Right lobe of liver (tissue), 4 donors: ENCODE results near the gene CYP2E1.

ENCODE experiments used
- POLR2A ChIP-seq: fragments of 450-650 bp; IDR thresholded peaks from one replicate; pipeline ENCODE4 v1.6.1; 2017; ENCODE audit warnings: antibody characterized with exemption, mild to moderate bottlenecking
- TF ChIP-seq, protein P1 (sequence below), 4 donors: fragments of 200-600 bp in 3 of 4; fragments of 450-650 bp in 1 of 4; IDR thresholded peaks; one replicate each; pipeline versions ENCODE4 v1.5.1 to v1.8.0; 2016 to 2022; ENCODE audit warnings: antibody characterized with exemption in 4 of 4, mild to moderate bottlenecking in 2 of 4
- donor health status: DM: no; HTN: no; CAD: no.
- donor health status: DM: no; HTN: no; CAD: no.
- donor health status: DM: no; HTN: yes; CAD: no.

DNA sequence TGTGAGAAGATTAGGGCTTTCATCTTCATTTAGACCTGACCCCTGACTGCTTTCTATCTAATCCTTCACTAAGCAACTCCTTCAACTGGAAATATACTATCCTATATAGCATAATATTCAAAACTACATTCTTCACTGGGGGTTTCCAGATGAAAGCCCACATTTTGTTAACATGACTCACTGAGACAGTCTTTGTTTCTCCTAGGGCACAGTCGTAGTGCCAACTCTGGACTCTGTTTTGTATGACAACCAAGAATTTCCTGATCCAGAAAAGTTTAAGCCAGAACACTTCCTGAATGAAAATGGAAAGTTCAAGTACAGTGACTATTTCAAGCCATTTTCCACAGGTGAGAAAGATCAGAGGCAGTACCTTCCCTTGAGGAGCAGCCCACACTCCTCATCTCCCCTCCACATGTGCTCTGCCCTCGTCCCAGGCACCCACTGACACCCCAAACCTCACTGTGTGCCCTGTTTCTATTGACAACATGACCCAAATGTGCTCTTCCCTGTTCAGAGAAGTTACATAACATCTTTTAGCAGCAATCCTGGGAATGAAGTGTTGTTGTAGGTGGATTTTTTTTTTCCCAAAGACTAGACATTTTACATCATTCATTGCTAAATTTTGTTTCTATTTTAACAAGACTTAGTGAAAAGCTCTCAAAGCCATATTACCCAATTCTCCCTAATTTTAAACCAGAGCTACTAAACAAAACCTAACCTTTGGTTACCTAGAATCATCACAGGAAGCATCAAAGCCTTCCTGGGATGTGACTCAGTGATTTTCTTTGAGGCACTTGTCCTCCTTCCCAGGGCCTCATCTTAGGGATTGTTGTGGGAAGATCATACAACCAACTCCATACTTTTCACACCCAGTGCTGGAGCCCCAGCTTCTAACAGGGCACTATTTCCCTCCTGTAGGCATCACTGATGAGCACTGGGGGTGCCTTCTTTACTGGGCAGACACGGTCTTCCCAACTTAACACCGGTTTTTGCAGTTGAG is 10.7 kb downstream of the CYP2E1 start:
- TF ChIP-seq, protein P1, sequence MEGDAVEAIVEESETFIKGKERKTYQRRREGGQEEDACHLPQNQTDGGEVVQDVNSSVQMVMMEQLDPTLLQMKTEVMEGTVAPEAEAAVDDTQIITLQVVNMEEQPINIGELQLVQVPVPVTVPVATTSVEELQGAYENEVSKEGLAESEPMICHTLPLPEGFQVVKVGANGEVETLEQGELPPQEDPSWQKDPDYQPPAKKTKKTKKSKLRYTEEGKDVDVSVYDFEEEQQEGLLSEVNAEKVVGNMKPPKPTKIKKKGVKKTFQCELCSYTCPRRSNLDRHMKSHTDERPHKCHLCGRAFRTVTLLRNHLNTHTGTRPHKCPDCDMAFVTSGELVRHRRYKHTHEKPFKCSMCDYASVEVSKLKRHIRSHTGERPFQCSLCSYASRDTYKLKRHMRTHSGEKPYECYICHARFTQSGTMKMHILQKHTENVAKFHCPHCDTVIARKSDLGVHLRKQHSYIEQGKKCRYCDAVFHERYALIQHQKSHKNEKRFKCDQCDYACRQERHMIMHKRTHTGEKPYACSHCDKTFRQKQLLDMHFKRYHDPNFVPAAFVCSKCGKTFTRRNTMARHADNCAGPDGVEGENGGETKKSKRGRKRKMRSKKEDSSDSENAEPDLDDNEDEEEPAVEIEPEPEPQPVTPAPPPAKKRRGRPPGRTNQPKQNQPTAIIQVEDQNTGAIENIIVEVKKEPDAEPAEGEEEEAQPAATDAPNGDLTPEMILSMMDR (IDR thresholded peaks at IDR 0.05) = no peak
- TF ChIP-seq POLR2A = peak; percentile 27
